Astrocyte (in vitro differentiated cells and primary cell): ENCODE results near the gene EMB.

ENCODE experiments used
- EZH2 ChIP-seq: IDR thresholded peaks from 2 replicates; pipeline ENCODE4 v1.6.1; 2012; ENCODE audit warnings: mild to moderate bottlenecking, low read length, inconsistent platforms; ENCODE audit not compliant: insufficient read depth
- TF ChIP-seq, protein P1 (sequence below): IDR thresholded peaks from 2 replicates; pipeline ENCODE4 v1.5.1; 2011; ENCODE audit warnings: low read depth, mild to moderate bottlenecking, inconsistent platforms, low read length, moderate library complexity; ENCODE audit not compliant: insufficient read depth

GRCh38 chr5:50447941-50448340 is 6.9 kb upstream of the EMB start:
- TF ChIP-seq, protein P1, sequence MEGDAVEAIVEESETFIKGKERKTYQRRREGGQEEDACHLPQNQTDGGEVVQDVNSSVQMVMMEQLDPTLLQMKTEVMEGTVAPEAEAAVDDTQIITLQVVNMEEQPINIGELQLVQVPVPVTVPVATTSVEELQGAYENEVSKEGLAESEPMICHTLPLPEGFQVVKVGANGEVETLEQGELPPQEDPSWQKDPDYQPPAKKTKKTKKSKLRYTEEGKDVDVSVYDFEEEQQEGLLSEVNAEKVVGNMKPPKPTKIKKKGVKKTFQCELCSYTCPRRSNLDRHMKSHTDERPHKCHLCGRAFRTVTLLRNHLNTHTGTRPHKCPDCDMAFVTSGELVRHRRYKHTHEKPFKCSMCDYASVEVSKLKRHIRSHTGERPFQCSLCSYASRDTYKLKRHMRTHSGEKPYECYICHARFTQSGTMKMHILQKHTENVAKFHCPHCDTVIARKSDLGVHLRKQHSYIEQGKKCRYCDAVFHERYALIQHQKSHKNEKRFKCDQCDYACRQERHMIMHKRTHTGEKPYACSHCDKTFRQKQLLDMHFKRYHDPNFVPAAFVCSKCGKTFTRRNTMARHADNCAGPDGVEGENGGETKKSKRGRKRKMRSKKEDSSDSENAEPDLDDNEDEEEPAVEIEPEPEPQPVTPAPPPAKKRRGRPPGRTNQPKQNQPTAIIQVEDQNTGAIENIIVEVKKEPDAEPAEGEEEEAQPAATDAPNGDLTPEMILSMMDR, result no peak
- no peak for TF ChIP-seq EZH2
